H9 (cell line): ENCODE measurements around the gene RMI2. TPM values are rescaled to one million over a fixed set of nuclear protein-coding genes. Genes with fewer than 3 reads are reported as not detected.

ENCODE experiments used
- DNase-seq: peaks from one replicate; pipeline ENCODE4 v3.0.0-alpha.2; 2017
- H2AFZ ChIP-seq: one replicate; pipeline ENCODE4 v1.6.1; 2013; ENCODE audit warnings: mild to moderate bottlenecking, low read length, control low read depth, moderate library complexity
- H2AK5ac ChIP-seq: 2 replicates; pipeline ENCODE4 v1.6.1; 2013; ENCODE audit warnings: low read length, control low read depth, mixed read lengths; ENCODE audit not compliant: insufficient read length
- H2BK120ac ChIP-seq: one replicate; pipeline ENCODE4 v1.6.1; 2013; ENCODE audit warnings: low read depth, mild to moderate bottlenecking, low read length, control low read depth, inconsistent platforms; ENCODE audit not compliant: poor library complexity, severe bottlenecking
- H2BK12ac ChIP-seq: 2 replicates; pipeline ENCODE4 v1.6.1; 2013; ENCODE audit warnings: low read length, control low read depth, mixed read lengths, low read depth; ENCODE audit not compliant: insufficient read length
- H2BK15ac ChIP-seq: 2 replicates; pipeline ENCODE4 v1.6.1; 2013; ENCODE audit warnings: low read depth, low read length, control low read depth
- H2BK20ac ChIP-seq: one replicate; pipeline ENCODE4 v1.6.1; 2013; ENCODE audit warnings: low read depth, mild to moderate bottlenecking, low read length, control low read depth, inconsistent platforms; ENCODE audit not compliant: poor library complexity, severe bottlenecking
- H2BK5ac ChIP-seq: 2 replicates; pipeline ENCODE4 v1.6.1; 2013; ENCODE audit warnings: low read length, control low read depth, mixed read lengths; ENCODE audit not compliant: insufficient read length
- H3K14ac ChIP-seq: 2 replicates; pipeline ENCODE4 v1.6.1; 2013; ENCODE audit warnings: low read length, control low read depth; ENCODE audit not compliant: insufficient read depth
- H3K18ac ChIP-seq: 2 replicates; pipeline ENCODE4 v1.6.1; 2013; ENCODE audit warnings: low read depth, mild to moderate bottlenecking, mixed read lengths, low read length, control low read depth; ENCODE audit not compliant: insufficient read length
- H3K23ac ChIP-seq: 2 replicates; pipeline ENCODE4 v1.6.1; 2013; ENCODE audit warnings: low read length, control low read depth, mixed read lengths, low read depth; ENCODE audit not compliant: insufficient read length
- H3K23me2 ChIP-seq: 2 replicates; pipeline ENCODE4 v1.6.1; 2013; ENCODE audit warnings: low read depth, mild to moderate bottlenecking, mixed read lengths, low read length, control low read depth; ENCODE audit not compliant: insufficient read length, poor library complexity, severe bottlenecking
- H3K27ac ChIP-seq: 2 replicates; pipeline ENCODE4 v1.5.1; 2013; ENCODE audit warnings: low read length, control low read depth, mixed read lengths, low read depth; ENCODE audit not compliant: insufficient read length
- H3K27me3 ChIP-seq: 2 replicates; pipeline ENCODE4 v1.6.1; 2013; ENCODE audit warnings: low read length, control low read depth, inconsistent platforms; ENCODE audit not compliant: insufficient read depth
- H3K4ac ChIP-seq: 2 replicates; pipeline ENCODE4 v1.6.1; 2013; ENCODE audit warnings: low read depth, mild to moderate bottlenecking, control low read depth, inconsistent platforms, low read length, moderate library complexity
- H3K4me1 ChIP-seq: 2 replicates; pipeline ENCODE4 v1.6.1; 2013; ENCODE audit warnings: low read length, control low read depth, inconsistent platforms; ENCODE audit not compliant: insufficient read depth
- H3K4me2 ChIP-seq: 2 replicates; pipeline ENCODE4 v1.6.1; 2013; ENCODE audit warnings: low read length, control low read depth, mixed read lengths; ENCODE audit not compliant: insufficient read length, insufficient read depth
- H3K56ac ChIP-seq: 2 replicates; pipeline ENCODE4 v1.6.1; 2013; ENCODE audit warnings: low read depth, mild to moderate bottlenecking, mixed read lengths, low read length, control low read depth; ENCODE audit not compliant: insufficient read length
- H3K79me1 ChIP-seq: 2 replicates; pipeline ENCODE4 v1.6.1; 2013; ENCODE audit warnings: low read depth, mild to moderate bottlenecking, moderate library complexity, low read length, control low read depth, inconsistent platforms; ENCODE audit not compliant: insufficient read depth, poor library complexity, severe bottlenecking
- H3K79me2 ChIP-seq: 2 replicates; pipeline ENCODE4 v1.6.1; 2013; ENCODE audit warnings: low read length, control low read depth, inconsistent platforms; ENCODE audit not compliant: insufficient read depth
- H3K9ac ChIP-seq: 2 replicates; pipeline ENCODE4 v1.6.1; 2013; ENCODE audit warnings: low read length, control low read depth, mixed read lengths; ENCODE audit not compliant: insufficient read length; ENCODE audit errors: extremely low read depth
- H3K9me3 ChIP-seq: one replicate; pipeline ENCODE4 v1.6.1; 2013; ENCODE audit warnings: low read depth, low read length, inconsistent platforms; ENCODE audit not compliant: control insufficient read depth
- H3T11ph ChIP-seq: one replicate; pipeline ENCODE4 v1.6.1; 2013; ENCODE audit warnings: mild to moderate bottlenecking, low read length, control low read depth, inconsistent platforms
- H4K20me1 ChIP-seq: one replicate; pipeline ENCODE4 v1.6.1; 2013; ENCODE audit not compliant: control insufficient read depth, insufficient read length, insufficient read depth
- H4K5ac ChIP-seq: 2 replicates; pipeline ENCODE4 v1.6.1; 2013; ENCODE audit warnings: low read depth, mild to moderate bottlenecking, mixed read lengths, low read length, control low read depth; ENCODE audit not compliant: insufficient read length
- H4K8ac ChIP-seq: replicated peaks from 2 replicates; pipeline ENCODE4 v1.6.1; 2013; ENCODE audit warnings: low read length, control low read depth, mixed read lengths, low read depth; ENCODE audit not compliant: insufficient read length
- H4K91ac ChIP-seq: 2 replicates; pipeline ENCODE4 v1.6.1; 2013; ENCODE audit warnings: low read depth, mild to moderate bottlenecking, moderate library complexity, mixed read lengths, low read length, control low read depth; ENCODE audit not compliant: insufficient read length
- H3K27ac Mint-ChIP-seq, 3 experiments: 2 replicates in 2 of 3; 3 replicates in 1 of 3; pipeline ENCODE4 v1.8.0; 2020 to 2021; ENCODE audit warnings: mixed read lengths in 3 of 3, mild to moderate bottlenecking in 1 of 3, moderate library complexity in 1 of 3
- H3K27me3 Mint-ChIP-seq: 2 replicates; pipeline ENCODE4 v1.8.0; 2021; ENCODE audit warnings: low read depth, mild to moderate bottlenecking, moderate library complexity, mixed read lengths
- H3K36me3 Mint-ChIP-seq, 3 experiments: 2 replicates in 2 of 3; 3 replicates in 1 of 3; pipeline ENCODE4 v1.8.0; 2020 to 2021; ENCODE audit warnings: low read depth in 3 of 3, mixed read lengths in 3 of 3; ENCODE audit not compliant: insufficient read depth in 1 of 3
- H3K4me1 Mint-ChIP-seq, 2 experiments: 2 replicates each; pipeline ENCODE4 v1.8.0; 2020; ENCODE audit warnings: mixed read lengths in 2 of 2
- H3K4me3 Mint-ChIP-seq, 2 experiments: 2 replicates in 1 of 2; 3 replicates in 1 of 2; pipeline ENCODE4 v1.8.0; 2020 to 2021; ENCODE audit warnings: mild to moderate bottlenecking in 2 of 2, mixed read lengths in 2 of 2, moderate library complexity in 1 of 2
- H3K9me3 Mint-ChIP-seq, 2 experiments: 2 replicates in 1 of 2; 3 replicates in 1 of 2; pipeline ENCODE4 v1.8.0; 2020; ENCODE audit warnings: mild to moderate bottlenecking in 2 of 2, mixed read lengths in 2 of 2, moderate library complexity in 1 of 2
- whole genome bisulfite sequencing: extraction: QIAGEN DNeasy Blood & Tissue Kit; methylation state at CpG from one replicate; pipeline ENCODE4 v1.1.7; 2013; ENCODE audit warnings: missing lambda C conversion rate, low lambda C conversion rate, mixed read lengths; ENCODE audit not compliant: insufficient read length; ENCODE audit errors: extremely low coverage; 5-methylcytosine and 5-hydroxymethylcytosine counted together
- total RNA-seq: library from RNA; stranded (reverse); gene quantifications from 2 replicates; pipeline ENCODE4 v1.2.1, GENCODE V29; 2021
- TF ChIP-seq, protein P1 (sequence below): fragments of 200-600 bp; sonication (generic); conservative IDR thresholded peaks from 3 replicates; pipeline ENCODE4 v1.8.0; 2021; ENCODE audit warnings: antibody characterized with exemption, mild to moderate bottlenecking

The RMI2 gene
- total RNA-seq, 1 experiment from 2014 or later: 57.6 TPM

DNA sequence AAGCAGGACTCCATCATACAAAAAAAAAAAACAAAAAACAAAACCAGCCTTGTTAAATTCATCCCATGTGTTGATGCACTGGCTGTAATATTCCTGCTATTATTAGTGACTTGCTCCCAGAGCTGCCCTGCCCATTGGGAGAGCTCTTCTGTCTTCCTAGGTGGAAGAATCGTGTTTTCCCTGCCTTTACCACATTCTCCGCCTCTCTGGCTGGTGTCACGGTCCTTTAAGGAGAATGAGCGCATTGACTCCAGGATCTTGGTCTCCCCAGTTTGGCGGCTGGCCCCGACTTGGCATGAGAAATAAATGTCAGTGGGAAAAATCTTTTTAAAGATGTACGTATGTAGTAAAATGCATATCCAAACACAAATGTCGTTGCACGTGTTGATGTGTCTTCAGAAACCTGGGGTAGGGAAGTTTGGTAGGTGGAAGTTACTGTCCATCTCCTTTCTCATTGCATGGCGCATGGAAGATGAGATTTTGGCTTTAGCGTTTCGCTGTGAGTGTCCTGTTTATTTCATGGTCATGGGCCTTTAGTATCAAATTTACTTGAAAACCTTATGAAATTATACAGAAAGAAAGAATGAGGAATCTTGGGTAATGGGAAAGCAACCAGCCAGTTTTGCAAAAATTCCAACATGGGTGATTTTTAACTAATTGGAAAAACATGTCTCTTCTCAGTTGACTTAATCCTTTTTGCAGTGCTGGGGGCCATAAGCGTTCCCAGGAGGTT is 15.5 kb downstream of the RMI2 start:
- Histone ChIP-seq H4K91ac (no peak overlapping the region), H4K5ac (no peak overlapping the region), H3K79me1 (no peaks in the 10 kb centered on the region), H2AFZ (no peak overlapping the region), H2BK120ac (no peak overlapping the region), H2BK12ac (no peak overlapping the region), H3K23ac (no peak overlapping the region), H4K20me1 (no peaks in the 10 kb centered on the region), H2BK15ac (no peak overlapping the region), H3K56ac (no peak overlapping the region), H2BK5ac (no peak overlapping the region), H3K4ac (no peak overlapping the region), H2BK20ac (no peak overlapping the region), H3K79me2 (no peaks in the 10 kb centered on the region), H3K27ac (no peak overlapping the region), H3K9me3 (no peaks in the 10 kb centered on the region), H3K9ac (no peak overlapping the region), H4K8ac (no peak overlapping the region), H3K4me1 (no peaks in the 10 kb centered on the region; the same call in 1 of the 2 replicates), H3K14ac (no peak overlapping the region), H3K27me3 (no peaks in the 10 kb centered on the region), H2AK5ac (no peak overlapping the region), H3K18ac (no peak overlapping the region), H3T11ph (no peak overlapping the region), H3K23me2 (no peaks in the 10 kb centered on the region), H3K4me2 (no peak overlapping the region)
- Mint-ChIP-seq H3K9me3 (no peaks in the 10 kb centered on the region), H3K4me3 (no peak overlapping the region), H3K36me3 (0 out of 7 replicates have a peak, but pooled peaks cover 0 to 2% (median 0%) of the 10 kb centered on the region in 3 experiments), H3K27me3 (peaks cover 1% of the 10 kb centered on the region; the same call in 1 of the 2 replicates), H3K27ac (no peak overlapping the region), H3K4me1 (peaks cover 36 to 40% of the 10 kb centered on the region in 2 experiments)
- TF ChIP-seq, protein P1, sequence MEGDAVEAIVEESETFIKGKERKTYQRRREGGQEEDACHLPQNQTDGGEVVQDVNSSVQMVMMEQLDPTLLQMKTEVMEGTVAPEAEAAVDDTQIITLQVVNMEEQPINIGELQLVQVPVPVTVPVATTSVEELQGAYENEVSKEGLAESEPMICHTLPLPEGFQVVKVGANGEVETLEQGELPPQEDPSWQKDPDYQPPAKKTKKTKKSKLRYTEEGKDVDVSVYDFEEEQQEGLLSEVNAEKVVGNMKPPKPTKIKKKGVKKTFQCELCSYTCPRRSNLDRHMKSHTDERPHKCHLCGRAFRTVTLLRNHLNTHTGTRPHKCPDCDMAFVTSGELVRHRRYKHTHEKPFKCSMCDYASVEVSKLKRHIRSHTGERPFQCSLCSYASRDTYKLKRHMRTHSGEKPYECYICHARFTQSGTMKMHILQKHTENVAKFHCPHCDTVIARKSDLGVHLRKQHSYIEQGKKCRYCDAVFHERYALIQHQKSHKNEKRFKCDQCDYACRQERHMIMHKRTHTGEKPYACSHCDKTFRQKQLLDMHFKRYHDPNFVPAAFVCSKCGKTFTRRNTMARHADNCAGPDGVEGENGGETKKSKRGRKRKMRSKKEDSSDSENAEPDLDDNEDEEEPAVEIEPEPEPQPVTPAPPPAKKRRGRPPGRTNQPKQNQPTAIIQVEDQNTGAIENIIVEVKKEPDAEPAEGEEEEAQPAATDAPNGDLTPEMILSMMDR: no peak
- no CpG with 5 or more reads among the region's 13 CpGs for WGBS
- no peak for DNase-seq
